Duodenal mucosa (tissue), 2 donors: Measurements from ENCODE around the gene NFS1.

Source experiments
- H3K27ac ChIP-seq: one replicate; pipeline ENCODE4 v1.7.0; 2013; ENCODE audit warnings: low read depth, low read length
- H3K27me3 ChIP-seq, 2 donors: one replicate each; pipeline ENCODE4 v1.7.0; 2013; ENCODE audit warnings: low read length in 2 of 2, control low read depth in 1 of 2; ENCODE audit not compliant: insufficient read depth in 2 of 2, control insufficient read depth in 1 of 2
- H3K36me3 ChIP-seq, 2 donors: one replicate each; pipeline ENCODE4 v1.7.0; 2013; ENCODE audit warnings: low read length in 2 of 2, control low read depth in 1 of 2; ENCODE audit not compliant: insufficient read depth in 2 of 2, control insufficient read depth in 1 of 2
- H3K4me1 ChIP-seq, 2 donors: one replicate each; pipeline ENCODE4 v1.7.0; 2013; ENCODE audit warnings: low read length in 2 of 2, control low read depth in 1 of 2; ENCODE audit not compliant: insufficient read depth in 2 of 2, control insufficient read depth in 1 of 2
- H3K4me3 ChIP-seq, 2 donors: one replicate each; pipeline ENCODE4 v1.7.0; 2013; ENCODE audit warnings: low read length in 2 of 2, low read depth in 1 of 2
- H3K9ac ChIP-seq, 2 donors: one replicate each; pipeline ENCODE4 v1.7.0; 2013; ENCODE audit warnings: low read length in 2 of 2, low read depth in 1 of 2
- H3K9me3 ChIP-seq, 2 donors: one replicate each; pipeline ENCODE4 v1.7.0; 2013; ENCODE audit warnings: low read length in 2 of 2, control low read depth in 1 of 2; ENCODE audit not compliant: control insufficient read depth in 1 of 2

NFS1 gene

GRCh38 chr20:35657271-35657670, 41.9 kb downstream of the NFS1 start:
- Histone ChIP-seq H3K27ac (no peak overlapping the region), H3K4me1 (peaks cover 31 to 33% of the 10 kb centered on the region in 2 donors), H3K4me3 (no peak overlapping the region), H3K9ac (no peak overlapping the region), H3K9me3 (no peaks in the 10 kb centered on the region), H3K36me3 (peaks cover 12 to 27% of the 10 kb centered on the region in 2 donors), H3K27me3 (no peaks in the 10 kb centered on the region)

DNA sequence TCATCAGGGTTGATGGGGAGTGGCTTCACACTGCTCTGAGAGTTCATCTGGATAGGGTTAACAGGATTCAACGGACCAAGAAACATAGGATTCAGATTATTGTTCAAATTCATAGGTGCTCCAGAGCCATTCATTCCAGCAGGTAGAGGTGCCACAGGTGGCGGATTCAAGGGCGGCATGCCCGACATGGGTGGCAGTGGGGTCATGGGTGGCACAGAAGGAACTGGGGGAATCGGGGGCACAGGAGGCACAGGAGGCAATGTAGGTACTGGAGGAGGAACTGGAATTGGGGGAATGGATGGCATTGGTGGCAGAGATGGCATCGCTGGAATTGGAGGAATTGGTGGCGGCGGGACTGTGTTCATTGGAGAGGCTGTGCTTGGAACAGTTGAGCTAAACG, 44.7 kb downstream of the NFS1 start:
- Histone ChIP-seq H3K9me3 (no peaks in the 10 kb centered on the region), H3K4me3 (no peak overlapping the region), H3K27me3 (no peaks in the 10 kb centered on the region), H3K27ac (no peak overlapping the region), H3K9ac (no peak overlapping the region), H3K36me3 (peaks cover 12 to 33% of the 10 kb centered on the region in 2 donors), H3K4me1 (peaks cover 8 to 12% of the 10 kb centered on the region in 2 donors)

DNA sequence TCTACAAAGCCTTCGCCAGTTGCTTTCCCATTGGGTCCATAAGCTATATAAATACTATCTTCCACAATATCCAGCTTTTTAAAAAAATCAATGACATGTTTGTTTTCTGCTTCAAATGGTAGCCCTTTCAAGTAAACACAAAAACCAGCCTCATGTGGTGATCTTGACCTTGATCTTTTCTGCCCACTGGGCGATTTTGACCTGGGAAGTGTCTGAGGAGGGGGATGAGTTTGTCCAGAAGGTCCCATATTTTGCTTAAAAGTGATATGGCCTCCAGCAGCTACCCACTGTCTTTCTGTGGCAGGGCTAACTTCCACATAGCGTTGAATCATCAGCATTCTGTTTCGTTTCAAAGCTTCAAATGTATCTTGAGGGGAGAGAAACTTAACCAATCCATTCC, 45.3 kb downstream of the NFS1 start:
- no peak overlapping the region for H3K27ac ChIP-seq
- H3K4me3 ChIP-seq: no peak overlapping the region
- no peaks in the 10 kb centered on the region for H3K9me3 ChIP-seq
- peaks cover 4 to 12% of the 10 kb centered on the region in 2 donors for H3K4me1 ChIP-seq
- no peaks in the 10 kb centered on the region for H3K27me3 ChIP-seq
- H3K9ac ChIP-seq: no peak overlapping the region
- H3K36me3 ChIP-seq: peaks cover 12 to 33% of the 10 kb centered on the region in 2 donors

DNA sequence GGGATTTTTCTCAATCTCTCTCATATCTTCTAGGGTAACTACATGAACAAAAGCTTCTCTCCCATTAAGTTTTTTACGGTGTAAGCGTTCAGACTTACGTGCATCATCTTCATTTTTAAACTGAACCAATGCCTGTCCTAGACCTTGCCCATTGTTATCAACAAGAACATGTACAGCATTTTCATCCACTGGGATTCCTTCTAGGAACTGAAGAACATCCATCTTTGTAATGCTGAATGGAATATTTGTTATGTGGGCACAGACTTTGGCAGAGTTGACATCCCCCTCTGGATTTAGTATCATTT, 45.8 kb downstream of the NFS1 start:
- no peak overlapping the region for H3K27ac ChIP-seq
- H3K9me3 ChIP-seq: no peaks in the 10 kb centered on the region
- H3K4me3 ChIP-seq: no peak overlapping the region
- H3K9ac ChIP-seq: no peak overlapping the region
- H3K27me3 ChIP-seq: no peaks in the 10 kb centered on the region
- peaks cover 0 to 12% of the 10 kb centered on the region in 2 donors for H3K4me1 ChIP-seq
- H3K36me3 ChIP-seq: peaks cover 12 to 33% of the 10 kb centered on the region in 2 donors

GRCh38 chr20:35652641-35653429, 46.3 kb downstream of the NFS1 start:
- Histone ChIP-seq H3K4me1 (peaks cover 0 to 12% of the 10 kb centered on the region in 2 donors), H3K27me3 (no peaks in the 10 kb centered on the region), H3K9ac (no peak overlapping the region), H3K36me3 (peaks cover 12 to 33% of the 10 kb centered on the region in 2 donors), H3K27ac (no peak overlapping the region), H3K9me3 (no peaks in the 10 kb centered on the region), H3K4me3 (no peak overlapping the region)

GRCh38 chr20:35651958-35652357, 47.2 kb downstream of the NFS1 start:
- Histone ChIP-seq H3K27ac (no peak overlapping the region), H3K27me3 (no peaks in the 10 kb centered on the region), H3K4me3 (no peak overlapping the region), H3K9me3 (no peaks in the 10 kb centered on the region), H3K36me3 (peaks cover 12 to 33% of the 10 kb centered on the region in 2 donors), H3K9ac (no peak overlapping the region), H3K4me1 (peaks cover 0 to 6% of the 10 kb centered on the region in 2 donors)

DNA sequence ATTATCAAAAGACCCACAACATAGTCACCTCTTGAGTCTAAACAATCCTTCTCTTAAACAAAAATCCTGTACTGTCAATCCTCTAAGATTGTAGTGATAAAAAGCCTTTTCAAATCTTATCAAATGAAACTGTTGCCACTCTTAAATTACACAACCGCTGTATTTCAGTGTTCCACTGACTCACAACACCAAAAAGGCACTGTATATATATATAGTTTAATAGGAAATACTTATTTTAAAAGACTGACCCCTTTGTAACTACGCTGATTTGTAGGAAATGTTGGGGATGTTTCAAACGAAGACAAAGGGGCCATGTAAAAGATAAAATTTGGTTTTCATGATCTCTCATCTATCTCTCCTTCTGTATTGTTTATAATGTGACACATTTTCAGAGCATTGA, 48.5 kb downstream of the NFS1 start:
- no peaks in the 10 kb centered on the region for H3K27me3 ChIP-seq
- peaks cover 12 to 33% of the 10 kb centered on the region in 2 donors for H3K36me3 ChIP-seq
- H3K4me3 ChIP-seq: no peak overlapping the region
- H3K4me1 ChIP-seq: peaks cover 0 to 5% of the 10 kb centered on the region in 2 donors
- H3K9me3 ChIP-seq: no peaks in the 10 kb centered on the region
- no peak overlapping the region for H3K27ac ChIP-seq
- H3K9ac ChIP-seq: no peak overlapping the region

GRCh38 chr20:35648836-35649235, 50.3 kb downstream of the NFS1 start:
- H3K9me3 ChIP-seq: no peaks in the 10 kb centered on the region
- peaks cover 0 to 18% of the 10 kb centered on the region in 2 donors for H3K36me3 ChIP-seq

GRCh38 chr20:35644806-35645205, 54.3 kb downstream of the NFS1 start:
- no peak overlapping the region for H3K4me3 ChIP-seq
- H3K4me1 ChIP-seq: no peaks in the 10 kb centered on the region
- H3K36me3 ChIP-seq: no peaks in the 10 kb centered on the region
- no peak overlapping the region for H3K9ac ChIP-seq
- no peaks in the 10 kb centered on the region for H3K27me3 ChIP-seq
- no peaks in the 10 kb centered on the region for H3K9me3 ChIP-seq
- H3K27ac ChIP-seq: no peak overlapping the region

More at GRCh38 chr20:35648836-35649235, 50.3 kb downstream of the NFS1 start:
- no peak overlapping the region for H3K27ac ChIP-seq
- H3K27me3 ChIP-seq: no peaks in the 10 kb centered on the region
- H3K9ac ChIP-seq: no peak overlapping the region
- H3K4me1 ChIP-seq: peaks cover 0 to 5% of the 10 kb centered on the region in 2 donors
- H3K4me3 ChIP-seq: no peak overlapping the region

- H3K4me1 ChIP-seq: no peaks in the 10 kb centered on the region
- H3K36me3 ChIP-seq: no peaks in the 10 kb centered on the region
- H3K27ac ChIP-seq: no peak overlapping the region
- H3K9ac ChIP-seq: no peak overlapping the region
- H3K9me3 ChIP-seq: no peaks in the 10 kb centered on the region
- no peak overlapping the region for H3K4me3 ChIP-seq
- H3K27me3 ChIP-seq: no peaks in the 10 kb centered on the region
Measured at GRCh38 chr20:35643045-35643444, 56.1 kb downstream of the NFS1 start.
